SK-N-SH (cell line): ENCODE results near the gene FOXD4L3.
"Not testable (repeated sequence)": the region's sequence is repeated elsewhere in the genome, so short reads cannot be mapped to it uniquely, and the experiment has no call there.

Experiments used
- CHD2 ChIP-seq: fragments of 150-350 bp; IDR thresholded peaks from 2 replicates; pipeline ENCODE4 v1.6.1; 2018; ENCODE audit warnings: low read length; ENCODE audit not compliant: partially characterized antibody
- EP300 ChIP-seq, 2 experiments: IDR thresholded peaks; 2 replicates each; pipeline versions ENCODE4 v1.4.0 to v1.6.1; 2012; ENCODE audit warnings: borderline replicate concordance in 1 of 2, low read depth in 1 of 2, low read length in 1 of 2
- NFIC ChIP-seq: IDR thresholded peaks from 2 replicates; pipeline ENCODE4 v1.4.0; 2012; ENCODE audit warnings: borderline replicate concordance
- TAF1 ChIP-seq: IDR thresholded peaks from 2 replicates; pipeline ENCODE4 v1.6.1; 2012; ENCODE audit warnings: low read depth, mild to moderate bottlenecking, low read length, moderate library complexity, borderline replicate concordance
- TF ChIP-seq, protein P1 (sequence below): fragments of 200-600 bp; sonication (generic); IDR thresholded peaks from 2 replicates; pipeline ENCODE4 v1.6.1; 2017; ENCODE audit warnings: antibody characterized with exemption, mild to moderate bottlenecking, moderate library complexity

GRCh38 chr9:68351689-68352088, 49.0 kb downstream of the FOXD4L3 start:
- TF ChIP-seq, protein P1, sequence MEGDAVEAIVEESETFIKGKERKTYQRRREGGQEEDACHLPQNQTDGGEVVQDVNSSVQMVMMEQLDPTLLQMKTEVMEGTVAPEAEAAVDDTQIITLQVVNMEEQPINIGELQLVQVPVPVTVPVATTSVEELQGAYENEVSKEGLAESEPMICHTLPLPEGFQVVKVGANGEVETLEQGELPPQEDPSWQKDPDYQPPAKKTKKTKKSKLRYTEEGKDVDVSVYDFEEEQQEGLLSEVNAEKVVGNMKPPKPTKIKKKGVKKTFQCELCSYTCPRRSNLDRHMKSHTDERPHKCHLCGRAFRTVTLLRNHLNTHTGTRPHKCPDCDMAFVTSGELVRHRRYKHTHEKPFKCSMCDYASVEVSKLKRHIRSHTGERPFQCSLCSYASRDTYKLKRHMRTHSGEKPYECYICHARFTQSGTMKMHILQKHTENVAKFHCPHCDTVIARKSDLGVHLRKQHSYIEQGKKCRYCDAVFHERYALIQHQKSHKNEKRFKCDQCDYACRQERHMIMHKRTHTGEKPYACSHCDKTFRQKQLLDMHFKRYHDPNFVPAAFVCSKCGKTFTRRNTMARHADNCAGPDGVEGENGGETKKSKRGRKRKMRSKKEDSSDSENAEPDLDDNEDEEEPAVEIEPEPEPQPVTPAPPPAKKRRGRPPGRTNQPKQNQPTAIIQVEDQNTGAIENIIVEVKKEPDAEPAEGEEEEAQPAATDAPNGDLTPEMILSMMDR = not testable (repeated sequence)
- not testable (repeated sequence) for TF ChIP-seq NFIC; EP300 (IDR thresholded peaks at IDR 0.05; ENCODE audit: borderline replicate concordance in 1 of 2, low read depth in 1 of 2, low read length in 1 of 2); CHD2; TAF1
